Activated CD8-positive, alpha-beta T cell treated with anti-CD3 and anti-CD28 coated beads, Interleukin-2, amount 10 ng/mL, durations not matched to agents 7 days and 5 days (primary cell): ENCODE measurements around the gene UFC1. TPM values are rescaled to one million over a fixed set of nuclear protein-coding genes. Genes with fewer than 3 reads are reported as not detected.

ENCODE experiments used
- ATAC-seq: fragments of 150-1000 bp; cut with Tn5 transposase; one replicate; pipeline ENCODE4 v1.10.0; 2021; ENCODE audit warnings: moderate library complexity
- CTCF ChIA-PET: fragments of 350-600 bp; sonication (Branson Sonifier 250); formaldehyde crosslinking; loops from one replicate; lab custom pipeline; 2021; ENCODE audit warnings: antibody characterized with exemption; lab: Charles Lee
- POLR2A ChIA-PET: fragments of 350-600 bp; sonication (Branson Sonifier 250); formaldehyde crosslinking; loops from one replicate; lab custom pipeline; 2021; ENCODE audit warnings: antibody characterized with exemption; lab: Charles Lee
- DNase-seq: peaks from one replicate; pipeline ENCODE4 v3.0.0-alpha.2; 2020
- H3K27ac Mint-ChIP-seq: one replicate; pipeline ENCODE4 v1.8.0; 2021; ENCODE audit warnings: mild to moderate bottlenecking, mixed read lengths
- H3K27me3 Mint-ChIP-seq: one replicate; pipeline ENCODE4 v1.8.0; 2021; ENCODE audit warnings: low read depth, mixed read lengths
- H3K36me3 Mint-ChIP-seq: one replicate; pipeline ENCODE4 v1.8.0; 2021; ENCODE audit warnings: low read depth, mixed read lengths
- H3K4me1 Mint-ChIP-seq: one replicate; pipeline ENCODE4 v1.8.0; 2021; ENCODE audit warnings: low read depth, mixed read lengths
- H3K4me3 Mint-ChIP-seq: one replicate; pipeline ENCODE4 v1.8.0; 2021; ENCODE audit warnings: mild to moderate bottlenecking, mixed read lengths
- H3K9me3 Mint-ChIP-seq: one replicate; pipeline ENCODE4 v1.8.0; 2022; ENCODE audit warnings: mixed read lengths; ENCODE audit not compliant: insufficient read depth
- total RNA-seq, 2 experiments: library from RNA; stranded (reverse); gene quantifications; one replicate each; pipeline ENCODE4 v1.2.3, GENCODE V29; 2021

Gene UFC1
- total RNA-seq, 2 experiments from 2014 or later, result 103 to 104 TPM

- ATAC-seq, result no peak
- CTCF ChIA-PET, result interaction anchor here (3.7 to 5.5 kb wide), 4 partner anchors 9 to 46 kb away, joined by 12 to 70 read pairs (median 54); partner anchors contain the start of genes PPOX and TOMM40L
- Mint-ChIP-seq H3K27ac (no peak overlapping the region), H3K27me3 (no peaks in the 10 kb centered on the region), H3K36me3 (peaks cover 23% of the 10 kb centered on the region), H3K4me1 (peaks cover 71% of the 10 kb centered on the region), H3K9me3 (no peaks in the 10 kb centered on the region), H3K4me3 (no peak overlapping the region)
- POLR2A ChIA-PET, result interaction anchor here (0.9 kb wide), 1 partner anchor 22 kb away, joined by 4 read pairs; the partner anchor contains the start of gene NDUFS2
- no peak for DNase-seq
These were observed 25.9 kb downstream of the UFC1 start for GRCh38 chr1:161179698-161180097.

- DNase-seq, result no peak
- ChIA-PET CTCF (interaction anchor here (1.2 to 5.5 kb wide), 11 partner anchors 10 to 201 kb away, joined by 3 to 70 read pairs (median 15); partner anchors contain the start of genes ADAMTS4, ARHGAP30, NDUFS2 and PPOX), POLR2A (interaction anchor here (0.8 to 2.7 kb wide), 5 partner anchors 10 to 62 kb away, joined by 4 to 9 read pairs (median 5); partner anchors contain the start of genes NDUFS2, NIT1, PFDN2 and PPOX)
- Mint-ChIP-seq H3K9me3 (no peaks in the 10 kb centered on the region), H3K4me1 (peaks cover 70% of the 10 kb centered on the region), H3K27ac (peak overlapping the region; percentile 77), H3K27me3 (no peaks in the 10 kb centered on the region), H3K36me3 (peaks cover 15% of the 10 kb centered on the region), H3K4me3 (no peak overlapping the region)
- no peak for ATAC-seq
These were observed 26.9 kb downstream of the UFC1 start for GRCh38 chr1:161180639-161181038.

- Mint-ChIP-seq H3K27ac (peak overlapping the region; percentile 93), H3K9me3 (no peaks in the 10 kb centered on the region), H3K4me1 (peaks cover 76% of the 10 kb centered on the region), H3K36me3 (peaks cover 9% of the 10 kb centered on the region), H3K27me3 (no peaks in the 10 kb centered on the region), H3K4me3 (peak overlapping the region; percentile 47)
- ChIA-PET POLR2A (interaction anchor here (0.6 to 2.7 kb wide), 15 partner anchors 10 to 349 kb away, joined by 3 to 40 read pairs (median 5); partner anchors contain the start of genes ARHGAP30, DEDD, NDUFS2 and PFDN2), CTCF (interaction anchor here (0.9 to 5.5 kb wide), 17 partner anchors 9 to 201 kb away, joined by 3 to 70 read pairs (median 6); partner anchors contain the start of genes ADAMTS4, APOA2, FCER1G and NDUFS2)
- ATAC-seq (peak; percentile 62), DNase-seq (peak; percentile 81)
These were observed 28.4 kb downstream of the UFC1 start for GRCh38 chr1:161182214-161182613.

- Mint-ChIP-seq H3K27me3 (no peaks in the 10 kb centered on the region), H3K27ac (peak overlapping the region; percentile 91), H3K9me3 (no peaks in the 10 kb centered on the region), H3K36me3 (peaks cover 9% of the 10 kb centered on the region), H3K4me3 (peak overlapping the region; percentile 62), H3K4me1 (peaks cover 79% of the 10 kb centered on the region)
- DNase-seq (peak; percentile 90), ATAC-seq (peak; percentile 83)
- POLR2A ChIA-PET, result interaction anchor here (0.7 to 2.2 kb wide), 10 partner anchors 8 to 85 kb away, joined by 3 to 14 read pairs (median 5); partner anchors contain the start of genes ADAMTS4, B4GALT3, NDUFS2 and PPOX
- CTCF ChIA-PET, result interaction anchor here (0.8 to 2.9 kb wide), 9 partner anchors 9 to 202 kb away, joined by 3 to 32 read pairs (median 5); partner anchors contain the start of genes NDUFS2, PPOX and TOMM40L
These were observed 31.5 kb downstream of the UFC1 start for GRCh38 chr1:161185282-161185682.

- Mint-ChIP-seq H3K9me3 (no peaks in the 10 kb centered on the region), H3K4me1 (peaks cover 74% of the 10 kb centered on the region), H3K27ac (peak overlapping the region; percentile 91), H3K27me3 (no peaks in the 10 kb centered on the region), H3K4me3 (peak overlapping the region; percentile 62), H3K36me3 (peaks cover 9% of the 10 kb centered on the region)
- POLR2A ChIA-PET, result interaction anchor here (0.7 to 2.2 kb wide), 10 partner anchors 9 to 85 kb away, joined by 3 to 14 read pairs (median 5); partner anchors contain the start of genes ADAMTS4, B4GALT3, NDUFS2 and PPOX
- DNase-seq (no peak), ATAC-seq (no peak)
- CTCF ChIA-PET, result interaction anchor here (0.8 to 2.9 kb wide), 12 partner anchors 9 to 201 kb away, joined by 3 to 32 read pairs (median 4); partner anchors contain the start of genes CFAP126, NDUFS2, PPOX and TOMM40L
These were observed 32.0 kb downstream of the UFC1 start for GRCh38 chr1:161185732-161186311.

GRCh38 chr1:161187311-161187710, 33.5 kb downstream of the UFC1 start:
- ChIA-PET CTCF (interaction anchor here (0.6 to 2.9 kb wide), 3 partner anchors 15 to 39 kb away, joined by 3 to 32 read pairs (median 25); partner anchors contain the start of genes PPOX and TOMM40L), POLR2A (interaction anchor here (1.0 to 1.7 kb wide), 3 partner anchors 10 to 19 kb away, joined by 4 to 13 read pairs (median 11); partner anchors contain the start of genes B4GALT3 and NDUFS2)
- no peak for ATAC-seq
- no peak overlapping the region for H3K4me3 Mint-ChIP-seq
- H3K27me3 Mint-ChIP-seq, result no peaks in the 10 kb centered on the region
- no peaks in the 10 kb centered on the region for H3K9me3 Mint-ChIP-seq
- peaks cover 5% of the 10 kb centered on the region for H3K36me3 Mint-ChIP-seq
- DNase-seq, result no peak
- H3K4me1 Mint-ChIP-seq, result peaks cover 66% of the 10 kb centered on the region
- H3K27ac Mint-ChIP-seq, result peak overlapping the region; percentile 91

- peaks cover 66% of the 10 kb centered on the region for H3K4me1 Mint-ChIP-seq
- H3K27ac Mint-ChIP-seq, result no peak overlapping the region
- POLR2A ChIA-PET, result interaction anchor here (1.5 kb wide), 1 partner anchor 14 kb away, joined by 3 read pairs; the partner anchor contains the start of gene NDUFS2
- DNase-seq, result no peak
- no peaks in the 10 kb centered on the region for H3K9me3 Mint-ChIP-seq
- ATAC-seq, result no peak
- H3K36me3 Mint-ChIP-seq, result peaks cover 2% of the 10 kb centered on the region
- H3K4me3 Mint-ChIP-seq, result no peak overlapping the region
- no peaks in the 10 kb centered on the region for H3K27me3 Mint-ChIP-seq
- CTCF ChIA-PET, result interaction anchor here (2.1 kb wide), 1 partner anchor 22 kb away, joined by 7 read pairs; the partner anchor contains the start of gene PPOX
These were observed 34.6 kb downstream of the UFC1 start for GRCh38 chr1:161188381-161188780.

- ChIA-PET CTCF (interaction anchor here (2.1 kb wide), 1 partner anchor 23 kb away, joined by 7 read pairs; the partner anchor contains the start of gene PPOX), POLR2A (interaction anchor here (1.5 to 1.6 kb wide), 2 partner anchors 13 to 23 kb away, joined by 3 read pairs; partner anchors contain the start of genes NDUFS2 and PPOX)
- Mint-ChIP-seq H3K9me3 (no peaks in the 10 kb centered on the region), H3K27ac (no peak overlapping the region), H3K4me3 (no peak overlapping the region), H3K27me3 (no peaks in the 10 kb centered on the region), H3K36me3 (no peaks in the 10 kb centered on the region), H3K4me1 (peaks cover 59% of the 10 kb centered on the region)
- DNase-seq (no peak), ATAC-seq (no peak)
These were observed 35.3 kb downstream of the UFC1 start for GRCh38 chr1:161189036-161189435.

GRCh38 chr1:161190962-161191521, 37.3 kb downstream of the UFC1 start:
- Mint-ChIP-seq H3K9me3 (no peaks in the 10 kb centered on the region), H3K36me3 (no peaks in the 10 kb centered on the region), H3K27ac (no peak overlapping the region), H3K27me3 (no peaks in the 10 kb centered on the region), H3K4me3 (no peak overlapping the region), H3K4me1 (peaks cover 58% of the 10 kb centered on the region)
- ChIA-PET CTCF (interaction anchor here (0.8 to 5.2 kb wide), 16 partner anchors 10 to 191 kb away, joined by 3 to 72 read pairs (median 18); partner anchors contain the start of genes APOA2, B4GALT3, NDUFS2 and PPOX), POLR2A (interaction anchor here (0.5 to 4.2 kb wide), 8 partner anchors 9 to 930 kb away, joined by 3 to 38 read pairs (median 5); partner anchors contain the start of genes B4GALT3, NDUFS2, PPOX and SDHC)
- ATAC-seq (no peak), DNase-seq (no peak)

GRCh38 chr1:161191971-161192370, 38.2 kb downstream of the UFC1 start:
- ATAC-seq (no peak), DNase-seq (no peak)
- CTCF ChIA-PET, result interaction anchor here (0.7 to 5.2 kb wide), 25 partner anchors 11 to 216 kb away, joined by 3 to 72 read pairs (median 7); partner anchors contain the start of genes APOA2, B4GALT3, CFAP126 and NDUFS2
- Mint-ChIP-seq H3K9me3 (no peaks in the 10 kb centered on the region), H3K27ac (peak overlapping the region; percentile 40), H3K27me3 (no peaks in the 10 kb centered on the region), H3K36me3 (no peaks in the 10 kb centered on the region), H3K4me3 (no peak overlapping the region), H3K4me1 (peaks cover 58% of the 10 kb centered on the region)
- POLR2A ChIA-PET, result interaction anchor here (0.6 to 4.2 kb wide), 6 partner anchors 10 to 931 kb away, joined by 3 to 38 read pairs (median 9); partner anchors contain the start of genes B4GALT3, NDUFS2, PPOX and SDHC
